ENCODE data around the gene MORN1.

DNA sequence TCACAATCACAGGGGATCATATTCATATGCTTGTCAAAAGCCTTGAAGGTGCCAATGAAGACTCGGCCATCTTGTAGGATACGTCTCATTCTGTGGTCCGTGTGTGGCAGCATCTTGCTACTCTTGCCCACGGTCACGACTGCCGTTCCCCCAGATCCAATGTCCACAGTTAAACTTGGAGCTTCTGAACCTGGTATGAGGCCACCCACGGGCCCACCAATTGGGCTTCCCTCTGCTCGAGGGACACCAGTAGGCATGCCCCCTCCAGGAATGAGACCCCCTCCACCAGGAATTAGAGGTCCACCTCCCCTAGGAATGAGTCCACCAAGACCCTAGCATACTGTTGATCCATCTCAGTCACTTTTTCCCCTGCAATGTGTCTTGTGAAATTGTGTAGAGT, 39.6 kb downstream of the MORN1 start:
- TF ChIP-seq, protein P1, sequence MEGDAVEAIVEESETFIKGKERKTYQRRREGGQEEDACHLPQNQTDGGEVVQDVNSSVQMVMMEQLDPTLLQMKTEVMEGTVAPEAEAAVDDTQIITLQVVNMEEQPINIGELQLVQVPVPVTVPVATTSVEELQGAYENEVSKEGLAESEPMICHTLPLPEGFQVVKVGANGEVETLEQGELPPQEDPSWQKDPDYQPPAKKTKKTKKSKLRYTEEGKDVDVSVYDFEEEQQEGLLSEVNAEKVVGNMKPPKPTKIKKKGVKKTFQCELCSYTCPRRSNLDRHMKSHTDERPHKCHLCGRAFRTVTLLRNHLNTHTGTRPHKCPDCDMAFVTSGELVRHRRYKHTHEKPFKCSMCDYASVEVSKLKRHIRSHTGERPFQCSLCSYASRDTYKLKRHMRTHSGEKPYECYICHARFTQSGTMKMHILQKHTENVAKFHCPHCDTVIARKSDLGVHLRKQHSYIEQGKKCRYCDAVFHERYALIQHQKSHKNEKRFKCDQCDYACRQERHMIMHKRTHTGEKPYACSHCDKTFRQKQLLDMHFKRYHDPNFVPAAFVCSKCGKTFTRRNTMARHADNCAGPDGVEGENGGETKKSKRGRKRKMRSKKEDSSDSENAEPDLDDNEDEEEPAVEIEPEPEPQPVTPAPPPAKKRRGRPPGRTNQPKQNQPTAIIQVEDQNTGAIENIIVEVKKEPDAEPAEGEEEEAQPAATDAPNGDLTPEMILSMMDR (IDR thresholded peaks at IDR 0.05; ENCODE audit: low read depth, low read length, poor library complexity, severe bottlenecking), result no peak
- TF ChIP-seq EZH2phosphoT487 (IDR thresholded peaks at IDR 0.05; ENCODE audit: borderline replicate concordance, low read length), result no peak
